Upper lobe of right lung (tissue), 1 donor: ENCODE results near the gene ONECUT3. TPM values are rescaled to one million over a fixed set of nuclear protein-coding genes. Genes with fewer than 3 reads are reported as not detected.

Experiments
- ATAC-seq: fragments of 200-7000 bp; cut with Tn5 transposase; one replicate; pipeline ENCODE4 v1.9.1; 2020; ENCODE audit warnings: mild to moderate bottlenecking, moderate library complexity
- DNase-seq: peaks from one replicate; pipeline ENCODE4 v3.0.0-alpha.2; 2020
- H3K27ac ChIP-seq: fragments of 200-600 bp; one replicate; pipeline ENCODE4 v1.8.0; 2022
- H3K27me3 ChIP-seq: fragments of 200-600 bp; one replicate; pipeline ENCODE4 v1.8.0; 2022; ENCODE audit warnings: mild to moderate bottlenecking
- H3K36me3 ChIP-seq: fragments of 200-600 bp; one replicate; pipeline ENCODE4 v1.8.0; 2022
- H3K4me1 ChIP-seq: fragments of 200-600 bp; one replicate; pipeline ENCODE4 v1.8.0; 2022
- H3K4me3 ChIP-seq: fragments of 200-600 bp; one replicate; pipeline ENCODE4 v1.8.0; 2022; ENCODE audit warnings: mild to moderate bottlenecking
- H3K9me3 ChIP-seq: fragments of 200-600 bp; one replicate; pipeline ENCODE4 v1.8.0; 2022
- CTCF ChIP-seq: fragments of 200-600 bp; IDR thresholded peaks from one replicate; pipeline ENCODE4 v1.8.0; 2022; ENCODE audit warnings: antibody characterized with exemption
- intact Hi-C: fragments of 100-400 bp; cut with DNase I; formaldehyde crosslinking; loops from one replicate; pipeline ENCODE4 v1.11.0; 2022
- total RNA-seq: library from RNA; stranded (reverse); fragmentation: NEBNext Ultra II Directional; extraction: Animal tissue kit (Norgen Biotek cat#: 25700); gene quantifications from one replicate; pipeline ENCODE4 v1.2.1, GENCODE V29; 2021
- donor health status: DM: no; HTN: yes; CAD: no; lungs with severe emphysema.

ONECUT3 gene
- total RNA-seq, 1 donor from 2014 or later, result not detected

DNA sequence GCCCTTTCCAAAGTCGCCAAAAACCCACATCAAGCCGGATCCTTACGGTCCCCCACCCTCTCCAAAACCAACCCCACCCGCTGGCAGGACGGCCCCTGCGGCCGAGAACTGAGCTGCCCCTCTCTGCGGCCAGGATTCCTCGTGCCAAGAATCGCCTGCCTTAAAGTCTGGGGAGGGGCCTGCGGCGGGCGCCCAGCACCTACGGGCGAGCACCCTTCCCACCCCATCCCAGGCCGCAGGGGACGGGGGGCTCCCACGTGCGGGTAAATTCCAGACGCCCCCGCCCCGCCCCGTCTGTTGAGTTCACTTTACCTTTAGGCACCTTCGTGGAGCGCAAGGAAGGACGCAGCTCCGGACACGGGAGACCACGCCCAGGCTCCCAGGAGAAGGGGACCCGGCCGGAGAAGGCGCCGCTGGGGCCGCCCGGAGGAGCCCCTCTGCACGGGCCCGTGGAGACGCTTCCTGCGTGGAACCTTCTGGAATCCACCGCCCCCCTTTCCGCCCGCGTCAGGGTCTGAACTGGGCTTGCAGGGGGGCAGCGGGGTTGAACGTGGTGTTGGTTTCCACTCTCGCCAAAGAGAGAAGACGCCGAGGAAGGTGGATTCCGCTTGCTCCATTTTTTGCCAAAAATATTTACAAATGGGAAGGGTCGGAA is 22.8 kb downstream of the ONECUT3 start:
- Histone ChIP-seq H3K27me3 (peaks cover 79% of the 10 kb centered on the region), H3K9me3 (peaks cover 3% of the 10 kb centered on the region), H3K36me3 (no peaks in the 10 kb centered on the region), H3K4me3 (no peak overlapping the region), H3K27ac (no peak overlapping the region), H3K4me1 (no peaks in the 10 kb centered on the region)
- no peak for TF ChIP-seq CTCF
- DNase-seq, result no peak
- intact Hi-C loops, result no loop called here
- no peak for ATAC-seq

DNA sequence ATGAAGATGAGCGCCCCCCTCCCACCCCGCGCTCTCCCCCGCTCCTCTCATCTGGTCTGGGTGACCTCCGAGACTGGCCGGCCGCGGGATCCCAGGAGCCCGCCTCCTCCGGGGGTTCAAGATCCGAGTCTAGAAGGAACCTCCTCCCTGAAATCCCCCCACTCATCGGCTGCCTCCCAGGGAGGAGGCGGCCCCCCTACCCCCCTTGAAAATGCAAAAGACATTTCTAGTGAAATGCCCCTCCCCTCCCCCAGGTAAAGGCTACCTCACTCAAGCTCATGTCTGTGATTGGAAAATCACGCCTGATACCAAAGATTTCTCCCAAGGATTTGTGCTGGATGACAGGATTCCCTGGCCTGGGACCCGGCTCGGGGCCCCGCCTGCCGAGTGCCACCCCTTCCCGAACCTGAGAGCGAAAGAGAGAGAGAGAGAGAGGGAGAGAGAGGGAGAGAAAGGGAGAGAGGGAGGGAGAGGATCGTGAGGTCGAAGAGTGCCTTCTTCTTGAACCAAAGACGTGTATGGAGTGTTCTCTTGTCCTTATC is 23.4 kb downstream of the ONECUT3 start:
- Histone ChIP-seq H3K4me1 (no peaks in the 10 kb centered on the region), H3K9me3 (peaks cover under 1% of the 10 kb centered on the region), H3K36me3 (no peaks in the 10 kb centered on the region), H3K27me3 (peaks cover 81% of the 10 kb centered on the region), H3K27ac (no peak overlapping the region), H3K4me3 (no peak overlapping the region)
- DNase-seq, result no peak
- no peak for ATAC-seq
- no peak for TF ChIP-seq CTCF
- intact Hi-C loops, result no loop called here

DNA sequence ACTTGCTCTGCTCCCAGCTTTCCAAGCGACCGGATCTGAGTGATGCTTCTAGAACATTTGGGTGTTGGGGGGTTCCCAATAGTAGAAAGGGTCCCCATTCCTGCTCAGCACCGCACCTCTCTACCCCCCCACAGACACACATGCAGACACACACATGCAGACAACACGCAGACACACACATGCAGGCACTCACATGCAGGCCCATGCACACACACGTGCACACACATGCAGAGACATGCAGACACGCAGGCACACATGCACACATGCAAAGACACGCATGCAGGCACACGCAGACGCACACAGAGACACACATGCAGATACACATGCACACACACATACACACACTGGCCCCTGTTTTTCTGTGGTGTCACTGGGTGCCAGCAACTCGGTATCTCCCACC is 23.8 kb downstream of the ONECUT3 start:
- no peak for DNase-seq

DNA sequence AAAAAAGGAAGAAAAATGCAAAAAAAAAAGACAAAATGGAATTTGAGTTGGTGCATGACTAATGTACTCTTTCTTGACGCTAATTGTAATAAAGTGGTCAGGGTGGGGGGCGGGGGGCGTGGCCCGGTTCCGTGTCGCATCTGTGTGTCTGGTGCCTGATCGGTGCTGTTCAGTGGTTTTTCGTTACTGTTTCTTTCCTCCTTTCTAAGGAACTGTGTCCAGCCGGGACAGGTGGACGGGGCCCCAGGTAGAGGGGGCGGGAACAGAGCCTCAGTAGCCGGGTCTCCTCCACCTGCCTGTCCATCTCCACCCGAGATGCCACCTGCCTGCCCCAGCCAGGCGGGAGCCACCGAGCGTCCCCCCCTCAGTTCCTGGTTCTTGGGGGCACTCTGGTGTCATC is 26.3 kb downstream of the ONECUT3 start:
- intact Hi-C loops, result no loop called here
- Histone ChIP-seq H3K4me1 (no peaks in the 10 kb centered on the region), H3K27ac (no peak overlapping the region), H3K36me3 (no peaks in the 10 kb centered on the region), H3K4me3 (no peak overlapping the region), H3K9me3 (peaks cover 7% of the 10 kb centered on the region), H3K27me3 (peaks cover 91% of the 10 kb centered on the region)
- no peak for ATAC-seq
- no peak for TF ChIP-seq CTCF
- DNase-seq, result no peak

More for the DNA sequence above, 23.8 kb downstream of the ONECUT3 start:
- no peak for ATAC-seq
- Histone ChIP-seq H3K9me3 (peaks cover 5% of the 10 kb centered on the region), H3K4me3 (no peak overlapping the region), H3K27me3 (peaks cover 81% of the 10 kb centered on the region), H3K36me3 (no peaks in the 10 kb centered on the region), H3K27ac (no peak overlapping the region), H3K4me1 (no peaks in the 10 kb centered on the region)
- intact Hi-C loops, result no loop called here
- TF ChIP-seq CTCF, result no peak

- no peak for ATAC-seq
- Histone ChIP-seq H3K27ac (no peak overlapping the region), H3K9me3 (peaks cover 7% of the 10 kb centered on the region), H3K36me3 (no peaks in the 10 kb centered on the region), H3K27me3 (peaks cover 83% of the 10 kb centered on the region), H3K4me1 (no peaks in the 10 kb centered on the region), H3K4me3 (no peak overlapping the region)
- DNase-seq, result no peak
- intact Hi-C loops, result no loop called here
- no peak for TF ChIP-seq CTCF
These were observed 27.1 kb downstream of the ONECUT3 start for GRCh38 chr19:1780272-1780958.
